Breast epithelium (tissue), 3 donors: ENCODE data around the gene FNDC10.

Experiments used
- POLR2A ChIP-seq: fragments of 450-650 bp; IDR thresholded peaks from one replicate; pipeline ENCODE4 v1.6.1; 2016; ENCODE audit warnings: antibody characterized with exemption, mild to moderate bottlenecking, moderate library complexity
- POLR2AphosphoS5 ChIP-seq, 3 donors: sonication (generic); formaldehyde crosslinking; IDR thresholded peaks; one replicate each; pipeline ENCODE4 v1.6.1; 2017; ENCODE audit warnings: antibody characterized with exemption in 3 of 3

GRCh38 chr1:1548591-1548990 lies 51.3 kb downstream of the FNDC10 start:
- TF ChIP-seq POLR2AphosphoS5 (IDR thresholded peaks at IDR 0.05), result no peak
- TF ChIP-seq POLR2A, result no peak
